GM18909 (cell line): ENCODE measurements around the gene NANP.
"Not testable (repeated sequence)": the region's sequence is repeated elsewhere in the genome, so short reads cannot be mapped to it uniquely, and the experiment has no call there.

Source experiments
- ATAC-seq: cut with Tn5 transposase; IDR thresholded peaks from one replicate; pipeline ENCODE4 v1.9.1; 2021; ENCODE audit warnings: mild to moderate bottlenecking; ENCODE audit not compliant: unreplicated experiment, poor library complexity

Gene NANP

DNA sequence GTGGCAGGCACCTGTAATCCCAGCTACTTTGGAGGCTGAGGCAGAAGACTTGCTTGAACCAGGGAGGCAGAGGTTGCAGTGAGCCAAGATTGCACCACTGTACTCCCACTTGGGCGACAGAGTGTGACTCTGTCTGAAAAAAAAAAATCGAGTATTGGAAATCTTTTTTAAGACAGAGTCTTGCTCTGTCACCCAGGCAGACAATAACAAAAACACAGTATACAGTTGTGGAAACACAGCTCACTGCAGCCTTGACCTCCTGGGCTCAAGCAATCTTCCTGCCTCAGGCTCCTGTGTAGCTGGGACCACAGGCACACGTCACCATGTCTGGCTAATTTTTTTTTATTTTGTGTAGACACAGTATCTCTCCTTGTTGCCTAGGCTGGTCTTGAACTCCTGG, 15.0 kb downstream of the NANP start:
- no peak for ATAC-seq

DNA sequence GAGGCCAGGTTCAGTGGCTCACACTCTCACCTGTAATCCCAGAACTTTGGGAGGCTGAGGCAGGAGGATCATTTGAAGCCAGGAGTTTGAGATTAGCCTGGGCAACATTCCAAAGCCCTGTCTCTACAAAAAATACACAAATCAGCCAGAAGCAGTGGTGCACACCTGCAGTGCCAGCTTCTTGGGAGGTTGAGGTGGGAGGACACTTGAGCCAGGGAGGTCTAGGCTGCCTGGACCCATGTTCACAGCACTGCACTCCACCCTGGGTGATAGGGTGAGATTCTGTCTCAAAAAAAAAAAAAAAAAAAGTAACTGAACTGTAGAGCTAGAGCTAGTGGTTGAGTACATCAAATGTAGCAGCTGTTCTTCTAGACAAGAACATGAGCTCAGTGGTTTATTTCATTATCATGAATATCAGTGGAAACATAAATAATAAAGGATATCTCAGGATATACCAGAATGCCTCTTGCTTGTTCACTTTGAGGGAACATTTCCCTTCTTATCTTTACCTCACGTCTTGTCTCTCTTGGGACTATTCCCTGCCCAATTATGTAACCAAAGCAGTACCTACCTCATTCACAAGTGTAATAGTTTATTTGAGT, 17.6 kb downstream of the NANP start:
- no peak for ATAC-seq

DNA sequence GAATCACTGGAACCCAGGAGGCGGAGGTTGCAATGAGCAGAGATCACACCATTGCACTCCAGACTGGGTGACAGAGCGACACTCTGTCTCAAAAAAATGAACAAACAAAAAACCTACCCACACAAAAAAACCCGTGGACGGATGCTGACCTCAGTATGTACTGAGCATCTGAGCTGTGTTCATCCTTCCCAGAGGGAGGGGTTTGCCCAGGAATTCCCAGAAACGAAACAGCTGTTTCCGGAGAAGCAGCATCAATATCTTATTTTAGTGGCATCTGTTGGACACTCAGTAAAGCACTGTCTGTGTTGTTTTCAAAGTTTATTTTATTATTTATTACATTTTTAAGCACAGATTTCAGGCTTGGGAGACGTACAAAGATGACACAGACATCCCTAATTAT, 18.7 kb downstream of the NANP start:
- no peak for ATAC-seq

GRCh38 chr20:25604611-25605010, 19.2 kb downstream of the NANP start:
- ATAC-seq, result no peak

GRCh38 chr20:25602914-25603309, 20.9 kb downstream of the NANP start:
- not testable (repeated sequence) for ATAC-seq

- ATAC-seq, result not testable (repeated sequence)
Measured at GRCh38 chr20:25602191-25602913, 21.5 kb downstream of the NANP start.

- ATAC-seq, result no peak
Measured at GRCh38 chr20:25601659-25602058, 22.2 kb downstream of the NANP start.

- no peak for ATAC-seq
Measured at GRCh38 chr20:25600632-25601031, 23.2 kb downstream of the NANP start.

- no peak for ATAC-seq
Measured at GRCh38 chr20:25592135-25592852, 31.5 kb downstream of the NANP start.

DNA sequence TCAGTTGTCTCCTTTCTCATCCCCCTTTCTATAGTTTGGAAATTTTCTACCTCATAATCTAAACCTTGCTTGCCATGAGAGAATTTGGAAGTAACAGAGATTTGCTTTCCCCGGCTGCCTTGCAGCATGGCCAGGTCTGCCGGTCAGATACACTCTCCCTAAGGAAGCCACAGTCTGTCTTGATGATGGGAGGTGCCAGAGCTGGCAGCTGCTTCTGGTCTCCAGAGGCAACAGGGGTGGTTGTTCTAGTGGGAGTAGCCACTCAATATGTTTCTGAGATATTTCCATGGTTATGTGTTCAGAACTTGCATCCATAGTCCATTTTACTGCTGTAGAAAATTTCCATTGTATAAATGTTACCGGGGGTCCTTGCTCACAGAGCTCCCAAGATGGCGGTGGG, 33.0 kb downstream of the NANP start:
- ATAC-seq, result not testable (repeated sequence)

DNA sequence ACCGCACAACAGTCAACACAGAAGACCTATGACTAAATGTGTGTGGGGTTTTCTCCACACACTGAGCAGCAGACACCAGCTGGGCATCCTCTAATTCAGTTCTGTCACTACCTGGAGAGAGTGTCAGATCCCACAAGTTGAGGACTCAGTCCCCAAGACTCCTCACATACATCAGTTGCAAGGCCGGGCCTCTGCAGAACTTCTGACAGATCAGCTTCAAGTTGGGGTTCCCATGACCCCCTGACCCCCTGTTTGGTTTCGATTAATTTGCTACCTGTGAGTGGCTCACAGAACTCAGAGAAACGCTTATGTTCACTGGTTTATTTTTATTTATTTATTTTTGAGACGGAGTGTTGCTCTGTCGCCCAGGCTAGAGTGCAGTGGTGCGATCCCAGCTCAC, 35.3 kb downstream of the NANP start:
- ATAC-seq, result no peak

GRCh38 chr20:25587536-25587935, 36.3 kb downstream of the NANP start:
- no peak for ATAC-seq

DNA sequence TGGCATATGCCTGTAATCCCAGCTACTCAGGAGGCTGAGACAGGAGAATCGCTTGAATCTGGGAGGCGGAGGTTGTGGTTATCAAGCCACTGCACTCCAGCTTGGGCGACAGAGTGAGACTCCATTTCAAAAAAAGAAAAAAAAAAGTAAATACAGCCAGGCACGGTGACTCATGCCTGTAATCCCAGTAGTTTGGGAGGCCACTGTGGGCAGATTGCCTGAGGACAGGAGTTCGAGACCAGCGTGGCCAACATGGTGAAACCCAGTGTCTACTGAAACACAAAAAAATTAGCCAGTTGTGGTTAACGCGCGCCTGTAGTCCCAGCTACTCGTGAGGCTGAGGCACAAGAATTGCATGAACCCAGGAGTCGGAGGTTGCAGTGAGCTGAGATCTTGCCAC, 36.9 kb downstream of the NANP start:
- no peak for ATAC-seq

DNA sequence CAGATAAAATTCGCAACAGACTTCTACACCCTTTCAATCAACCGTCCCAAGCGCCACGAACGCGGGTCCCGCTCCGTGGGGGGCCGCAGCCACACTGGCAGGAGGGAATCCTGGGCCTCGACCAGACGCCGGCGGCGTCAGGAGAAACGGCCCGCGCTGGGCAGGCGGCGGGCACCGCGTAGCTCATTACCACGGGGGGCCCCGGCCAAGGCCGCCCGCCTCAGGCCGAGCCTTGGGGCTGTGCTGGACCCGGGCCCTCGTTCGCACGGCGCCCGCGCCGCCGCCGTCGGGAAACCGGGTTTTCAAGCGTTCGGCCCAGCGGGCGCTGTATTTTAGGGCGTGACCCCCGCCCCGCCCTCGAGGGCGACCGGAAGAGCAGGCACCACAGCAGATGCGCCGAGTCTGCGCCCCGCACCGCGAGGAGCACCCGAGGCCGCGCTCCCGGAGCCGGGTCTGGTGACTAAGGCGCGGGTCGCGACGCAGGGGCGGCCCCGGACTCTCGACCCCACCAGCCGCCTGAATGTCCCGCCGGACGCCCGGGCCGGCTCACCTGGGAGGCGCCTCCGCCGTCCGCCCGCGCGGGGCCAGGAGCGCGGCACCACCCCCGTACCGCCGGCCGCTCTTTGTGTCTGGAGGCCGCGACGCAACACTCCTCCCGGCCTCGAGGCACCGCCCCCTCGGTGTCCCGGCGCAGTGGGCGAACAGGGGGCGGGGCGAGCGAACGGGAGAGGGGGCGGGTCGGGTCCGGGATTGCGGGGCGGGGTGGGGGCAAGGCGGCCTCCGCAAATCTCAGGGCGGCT, 38.7 kb downstream of the NANP start, which contains the start of gene NINL:
NINL (minus strand) TSS at position 627 of the 800 bp plus-strand sequence. CDS start 58,944 bp downstream, outside the sequence.
- ATAC-seq, result peak; percentile 75

DNA sequence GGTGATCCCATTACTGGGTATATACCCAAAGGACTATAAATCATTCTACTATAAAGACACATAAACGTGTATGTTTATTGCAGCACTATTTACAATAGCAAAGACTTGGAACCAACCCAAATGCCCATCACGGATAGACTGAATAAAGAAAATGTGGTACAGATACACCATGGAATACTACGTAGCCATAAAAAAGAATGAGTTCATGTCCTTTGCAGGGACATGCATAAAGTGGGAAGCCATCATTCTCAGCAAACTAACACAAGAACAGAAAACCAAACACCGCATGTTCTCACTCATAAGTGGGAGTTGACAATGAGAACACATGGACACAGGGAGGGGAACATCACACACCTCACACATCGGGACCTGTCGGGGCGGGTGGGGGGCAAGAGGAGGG, 40.2 kb downstream of the NANP start:
- not testable (repeated sequence) for ATAC-seq

GRCh38 chr20:25580711-25581110, 43.1 kb downstream of the NANP start:
- no peak for ATAC-seq

DNA sequence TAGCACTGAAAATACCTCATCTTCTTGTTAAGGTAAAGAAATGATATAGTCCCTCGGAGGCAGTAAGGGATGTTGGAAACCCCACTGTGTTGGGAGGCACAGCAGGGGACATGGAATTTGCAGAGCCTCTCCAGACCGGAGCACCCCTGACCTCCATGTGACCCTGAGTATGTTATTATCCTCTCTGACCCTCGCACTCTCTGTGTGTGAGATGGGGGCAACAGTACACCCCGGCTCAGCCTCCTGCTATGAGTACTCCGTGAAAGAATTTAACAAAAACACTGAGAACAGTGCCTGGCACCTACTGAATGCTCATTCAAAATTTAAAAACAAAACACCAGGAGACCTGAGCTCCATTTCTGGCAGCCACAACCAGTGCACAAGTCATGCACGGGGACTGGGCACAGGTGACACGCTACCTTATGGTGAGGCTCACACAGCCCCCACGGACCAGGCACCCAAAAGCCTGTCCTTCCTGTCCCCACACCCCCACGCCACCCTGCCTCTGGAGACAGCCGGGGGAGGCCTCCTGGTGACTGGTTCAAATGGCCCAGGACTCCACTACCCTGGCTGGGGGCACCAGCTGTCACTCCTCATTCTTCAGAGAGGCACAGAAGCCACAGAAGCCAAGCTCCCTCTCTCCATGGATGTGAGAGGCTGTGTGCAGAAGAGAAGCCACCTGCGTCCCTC, 44.6 kb downstream of the NANP start:
- ATAC-seq, result no peak

GRCh38 chr20:25576783-25577530, 46.9 kb downstream of the NANP start:
- ATAC-seq, result no peak

GRCh38 chr20:25574411-25574810, 49.4 kb downstream of the NANP start:
- no peak for ATAC-seq
